Heart right ventricle (tissue), 16 donors: ENCODE data around the gene UGT2A3. TPM values are rescaled to one million over a fixed set of nuclear protein-coding genes. Genes with fewer than 3 reads are reported as not detected.

Experiments
- ATAC-seq, 8 donors: fragments of 200-7000 bp; cut with Tn5 transposase; one replicate each; pipeline ENCODE4 v1.9.1; 2020; ENCODE audit warnings: mild to moderate bottlenecking in 8 of 8, moderate library complexity in 8 of 8, moderate number of reproducible peaks in 1 of 8
- DNase-seq, 2 donors: peaks; one replicate each; pipeline ENCODE4 v3.0.0-alpha.2; 2020
- H3K27ac ChIP-seq, 10 donors: fragments of 200-600 bp; sonication (generic) in 2 of 10; one replicate each; pipeline versions ENCODE4 v1.5.0 to v1.8.0; 2020 to 2022; ENCODE audit warnings: mild to moderate bottlenecking in 3 of 10
- H3K27me3 ChIP-seq, 7 donors: fragments of 200-600 bp; one replicate each; pipeline ENCODE4 v1.8.0; 2021 to 2022; ENCODE audit warnings: mild to moderate bottlenecking in 2 of 7
- H3K36me3 ChIP-seq, 9 donors: fragments of 200-600 bp; sonication (generic) in 1 of 9; one replicate each; pipeline versions ENCODE4 v1.5.0 to v1.8.0; 2020 to 2022; ENCODE audit warnings: mild to moderate bottlenecking in 2 of 9
- H3K4me1 ChIP-seq, 9 donors: fragments of 200-600 bp; sonication (generic) in 1 of 9; one replicate each; pipeline versions ENCODE4 v1.5.0 to v1.8.0; 2020 to 2022; ENCODE audit warnings: mild to moderate bottlenecking in 4 of 9
- H3K4me3 ChIP-seq, 10 donors: fragments of 200-600 bp; sonication (generic) in 2 of 10; one replicate each; pipeline versions ENCODE4 v1.5.0 to v1.8.0; 2020 to 2022; ENCODE audit warnings: mild to moderate bottlenecking in 7 of 10, moderate library complexity in 2 of 10
- H3K9me3 ChIP-seq, 11 donors: fragments of 200-600 bp in 10 of 11; sonication (generic) in 2 of 11; one replicate each; pipeline versions ENCODE4 v1.5.0 to v1.8.0; 2013 to 2022; ENCODE audit warnings: mild to moderate bottlenecking in 2 of 11, control low read depth in 1 of 11, moderate library complexity in 1 of 11
- CTCF ChIP-seq, 9 donors: fragments of 200-600 bp; sonication (generic) in 2 of 9; IDR thresholded peaks; one replicate each; pipeline versions ENCODE4 v1.5.0 to v1.8.0; 2021 to 2022; ENCODE audit warnings: antibody characterized with exemption in 9 of 9, mild to moderate bottlenecking in 5 of 9, moderate library complexity in 1 of 9
- WGBS, 2 donors: extraction: QIAGEN DNeasy Blood & Tissue Kit; methylation state at CpG; one replicate each; pipeline ENCODE4 v1.1.7; 2013; ENCODE audit warnings: inconsistent platforms in 1 of 2; 5-methylcytosine and 5-hydroxymethylcytosine counted together
- intact Hi-C, 10 donors: fragments of 100-400 bp; cut with DNase I; formaldehyde crosslinking; loops; one replicate each; pipeline versions ENCODE4 v1.11.1 to v1.14.2; 2022
- polyA plus RNA-seq, 2 donors: library from polyadenylated mRNA; stranded (reverse); fragments of 200-250 nt; gene quantifications; one replicate each; pipeline ENCODE4 v1.2.3, GENCODE V29; 2013
- total RNA-seq, 10 donors: library from RNA; stranded (reverse); fragmentation: NEBNext Ultra II Directional in 3 of 10; extraction: Animal tissue kit (Norgen Biotek cat#: 25700) in 3 of 10; gene quantifications; one replicate each; pipeline versions ENCODE4 v1.2.1 to v1.2.4, GENCODE V29; 2021 to 2023
- donor health status: Arrhythmogenic right ventricular cardiomyopathy.
- donor health status: ischemic (EF 13 %, LVEDD 7.1; RV severe dilation, severe dysfunction).
- donor health status: healthy with polysubstance abuse.
- donor health status: DM: no; HTN: yes; CAD: no.
- donor health status: DM: no; HTN: no; CAD: no.
- donor health status: ischemic (EF 25% LVEDD 6.9; RV normal size, moderate dysfunction).
- donor health status: ischemic (EF 25% LVEDD 5.7; RV mildly dilated, moderate dysfunction).
- donor health status: healthy.
- donor health status: DM: yes; HTN: yes; CAD: no.
- donor health status: Ischemic cardiomyopathy.
- donor health status: ischemic (EF 35%, LVEDD 5.7; RV mildly dilated, moderate dysfunction).
- donor health status: nonischemic (EF 11% LVEDD 7.7; RV severe dilation, severe dysfunction).
- donor health status: DM: yes; HTN: yes; CAD: no.
- donor health status: PGD.
- donor health status: ischemic (EF 29% LVEDD 5.4; RV normal size, mild dysfunction).
- donor health status: nonischemic (EF 23%, LVEDD 6.1; RV moderate dilation, normal function).

Gene UGT2A3
- total and polyA plus RNA-seq, 12 donors: not detected

- Histone ChIP-seq H3K4me3 (peak overlapping the region in 1 of 10 donors; percentile 30), H3K9me3 (no peaks in the 10 kb centered on the region), H3K36me3 (no peaks in the 10 kb centered on the region), H3K27ac (no peak overlapping the region), H3K27me3 (no peaks in the 10 kb centered on the region), H3K4me1 (no peaks in the 10 kb centered on the region)
- 69 to 76% methylated on average over 10 of the region's 10 CpGs for WGBS, 2 donors
- intact Hi-C loops: no loop called here
- no peak for TF ChIP-seq CTCF (IDR thresholded peaks at IDR 0.05)
- ATAC-seq: no peak
- DNase-seq: no peak
These were observed 44.8 kb downstream of the UGT2A3 start for GRCh38 chr4:68906780-68907137.

GRCh38 chr4:68905939-68906779 is 45.4 kb downstream of the UGT2A3 start:
- Histone ChIP-seq H3K27ac (no peak overlapping the region), H3K9me3 (no peaks in the 10 kb centered on the region), H3K4me3 (peak overlapping the region in 1 of 10 donors; percentile 30), H3K36me3 (no peaks in the 10 kb centered on the region), H3K27me3 (no peaks in the 10 kb centered on the region), H3K4me1 (no peaks in the 10 kb centered on the region)
- intact Hi-C loops: no loop called here
- DNase-seq: no peak
- peak in 1 of 8 donors; percentile 41 for ATAC-seq
- no peak for TF ChIP-seq CTCF (IDR thresholded peaks at IDR 0.05)
- 41 to 47% methylated on average over 16 of the region's 16 CpGs for WGBS, 2 donors

DNA sequence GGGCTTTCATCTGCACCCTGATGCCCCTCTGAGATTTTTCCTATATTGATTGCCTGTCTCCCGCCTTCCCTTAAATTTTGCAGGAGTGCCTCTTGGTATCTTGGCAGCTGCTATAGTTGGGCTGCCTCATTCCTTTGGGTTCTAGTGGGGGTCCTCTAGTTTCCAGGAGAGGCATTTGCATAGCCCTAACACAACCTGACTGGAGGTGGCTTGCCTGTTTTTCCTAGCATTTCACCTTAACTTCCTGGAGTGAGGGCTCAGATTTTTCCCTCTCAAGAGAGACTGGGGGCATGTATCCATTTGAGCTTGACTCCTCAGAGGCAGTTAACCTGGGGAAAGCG is 46.0 kb downstream of the UGT2A3 start:
- Histone ChIP-seq H3K9me3 (no peaks in the 10 kb centered on the region), H3K4me1 (no peaks in the 10 kb centered on the region), H3K4me3 (peak overlapping the region in 1 of 10 donors; percentile 30), H3K36me3 (no peaks in the 10 kb centered on the region), H3K27me3 (no peaks in the 10 kb centered on the region), H3K27ac (no peak overlapping the region)
- 74 to 84% methylated on average over 2 of the region's 2 CpGs for WGBS, 2 donors
- DNase-seq (no peak), ATAC-seq (no peak)
- intact Hi-C loops: no loop called here
- TF ChIP-seq CTCF (IDR thresholded peaks at IDR 0.05): no peak

- H3K27ac ChIP-seq: no peak overlapping the region
- intact Hi-C loops: no loop called here
- H3K4me1 ChIP-seq: no peaks in the 10 kb centered on the region
- H3K36me3 ChIP-seq: no peaks in the 10 kb centered on the region
- no peak for ATAC-seq
- 57 to 67% methylated on average over 6 of the region's 6 CpGs for WGBS, 2 donors
- no peaks in the 10 kb centered on the region for H3K27me3 ChIP-seq
- no peak for DNase-seq
- no peaks in the 10 kb centered on the region for H3K9me3 ChIP-seq
- no peak for TF ChIP-seq CTCF (IDR thresholded peaks at IDR 0.05)
- H3K4me3 ChIP-seq: no peak overlapping the region
These were observed 46.8 kb downstream of the UGT2A3 start for GRCh38 chr4:68904786-68905185.
